Prostate gland (tissue), 2 donors: Measurements from ENCODE around the gene TBX15. TPM values are rescaled to one million over a fixed set of nuclear protein-coding genes. Genes with fewer than 3 reads are reported as not detected.

Source experiments
- DNase-seq: peaks from one replicate; pipeline ENCODE4 v3.0.0-alpha.2; 2019; ENCODE audit warnings: low spot score
- H3K27ac ChIP-seq, 2 donors: fragments of 200-600 bp; sonication (generic); 2 replicates each; pipeline ENCODE4 v1.5.1; 2017 to 2019
- H3K27me3 ChIP-seq: fragments of 200-600 bp; sonication (generic); replicated peaks from 2 replicates; pipeline ENCODE4 v1.5.1; 2019; ENCODE audit not compliant: insufficient read depth
- H3K36me3 ChIP-seq, 2 donors: fragments of 200-600 bp; sonication (generic); 1 replicate in 1 of 2; 2 replicates in 1 of 2; pipeline versions ENCODE4 v1.5.1 to v1.8.1; 2017 to 2019
- H3K4me1 ChIP-seq: fragments of 200-600 bp; sonication (generic); replicated peaks from 2 replicates; pipeline ENCODE4 v1.5.1; 2019
- H3K4me3 ChIP-seq, 2 donors: fragments of 200-600 bp; sonication (generic); 2 replicates each; pipeline ENCODE4 v1.5.1; 2017 to 2019
- H3K9me3 ChIP-seq: fragments of 200-600 bp; sonication (generic); 2 replicates; pipeline ENCODE4 v1.5.1; 2017
- CTCF ChIP-seq, 4 experiments: fragments of 200-600 bp in 2 of 4; fragments of 450-650 bp in 2 of 4; sonication (generic) in 2 of 4; IDR thresholded peaks; 1 replicate in 3 of 4; 2 replicates in 1 of 4; pipeline ENCODE4 v1.5.1; 2016 to 2019; ENCODE audit warnings: antibody characterized with exemption in 4 of 4, mild to moderate bottlenecking in 2 of 4, moderate library complexity in 2 of 4
- POLR2A ChIP-seq: fragments of 450-650 bp; IDR thresholded peaks from one replicate; pipeline ENCODE4 v1.6.1; 2016; ENCODE audit warnings: antibody characterized with exemption, mild to moderate bottlenecking
- POLR2AphosphoS5 ChIP-seq: sonication (generic); formaldehyde crosslinking; IDR thresholded peaks from one replicate; pipeline ENCODE4 v1.6.1; 2017; ENCODE audit warnings: antibody characterized with exemption
- WGBS: methylation state at CpG from one replicate; pipeline ENCODE4 v1.1.5; 2018; 5-methylcytosine and 5-hydroxymethylcytosine counted together
- intact Hi-C: fragments of 100-400 bp; cut with DNase I; formaldehyde crosslinking; loops from one replicate; pipeline ENCODE4 v1.14.2; 2022
- total RNA-seq, 2 donors: library from RNA; depleted of rRNA; stranded (reverse); fragments of >200 nt; gene quantifications; one replicate each; pipeline ENCODE4 v1.1.0, GENCODE V29; 2016

TBX15 gene
- total RNA-seq, 2 donors from 2014 or later: 0.40 to 0.87 TPM

GRCh38 chr1:118928739-118929554 lies 59.2 kb downstream of the TBX15 start:
- intact Hi-C loops: no loop called here
- Histone ChIP-seq H3K4me1 (no peaks in the 10 kb centered on the region), H3K4me3 (no peak overlapping the region), H3K9me3 (no peaks in the 10 kb centered on the region), H3K36me3 (no peaks in the 10 kb centered on the region), H3K27me3 (no peaks in the 10 kb centered on the region), H3K27ac (no peak overlapping the region)
- no peak for DNase-seq
- 54% methylated on average over 2 of the region's 2 CpGs for WGBS
- TF ChIP-seq POLR2A (no peak), POLR2AphosphoS5 (no peak), CTCF (IDR thresholded peaks at IDR 0.05) (no peak)

DNA sequence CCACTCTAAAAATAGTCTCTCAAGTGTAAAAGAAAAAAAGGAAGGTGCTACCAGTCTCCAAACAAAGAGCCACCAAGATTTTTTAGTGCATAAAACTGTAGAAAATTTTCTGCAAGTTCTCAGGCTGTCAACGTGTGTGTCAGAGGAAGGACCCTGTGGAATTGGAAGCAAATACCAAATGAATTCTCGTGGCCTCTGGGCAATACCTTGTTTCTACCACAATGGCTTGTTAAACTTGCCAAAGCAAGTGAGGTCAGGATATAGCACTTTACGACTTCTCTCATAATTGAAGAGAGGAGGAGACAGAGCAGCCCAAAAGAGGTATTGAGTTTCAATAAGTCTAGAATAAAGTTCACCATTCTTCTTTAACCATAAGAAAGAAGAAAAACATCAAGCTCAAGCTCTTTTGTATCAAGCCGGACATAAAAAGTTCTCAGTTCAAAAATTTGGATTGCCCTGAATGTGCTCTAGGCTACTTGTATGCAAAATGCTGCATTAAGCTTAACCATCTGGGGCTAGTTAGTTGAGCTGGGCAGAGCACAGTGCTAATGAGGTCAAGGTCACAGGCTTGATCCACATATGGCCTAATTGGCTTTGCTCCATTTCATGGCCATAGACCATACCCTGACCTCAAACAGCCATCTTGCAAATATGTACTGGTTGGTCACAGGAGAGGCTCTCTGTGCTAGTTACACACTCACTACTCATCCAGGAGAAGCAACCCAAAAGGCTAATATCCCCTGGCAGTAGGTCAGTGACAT lies 60.5 kb downstream of the TBX15 start:
- no peak overlapping the region for H3K27ac ChIP-seq
- H3K36me3 ChIP-seq: no peaks in the 10 kb centered on the region
- H3K27me3 ChIP-seq: no peaks in the 10 kb centered on the region
- no peak for DNase-seq
- no peak for TF ChIP-seq POLR2A
- TF ChIP-seq POLR2AphosphoS5: no peak
- no peak for TF ChIP-seq CTCF (IDR thresholded peaks at IDR 0.05)
- WGBS: 15% methylated on average over 4 of the region's 4 CpGs
- no peaks in the 10 kb centered on the region for H3K4me1 ChIP-seq
- H3K9me3 ChIP-seq: no peaks in the 10 kb centered on the region
- H3K4me3 ChIP-seq: no peak overlapping the region
- intact Hi-C loops: no loop called here

DNA sequence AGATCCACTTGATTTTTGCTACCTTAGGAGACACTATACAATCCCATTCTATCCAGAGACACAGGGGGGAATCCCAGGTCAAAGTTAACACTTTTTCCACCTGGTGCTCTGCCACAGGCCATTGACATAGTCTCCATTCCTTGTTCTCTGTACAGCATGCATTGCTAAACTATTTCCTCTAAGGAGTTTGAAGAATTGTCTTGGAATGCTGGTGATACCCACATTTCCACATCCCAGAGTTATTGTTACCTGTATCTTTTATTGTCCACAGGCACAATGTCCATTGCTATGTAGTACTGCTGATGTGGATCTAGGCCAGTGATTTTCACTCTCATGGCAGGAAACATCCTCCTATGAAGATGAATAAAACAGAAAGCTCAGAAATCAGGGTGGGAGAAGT lies 61.9 kb downstream of the TBX15 start:
- intact Hi-C loops: no loop called here
- no peaks in the 10 kb centered on the region for H3K4me1 ChIP-seq
- DNase-seq: no peak
- no peaks in the 10 kb centered on the region for H3K27me3 ChIP-seq
- H3K36me3 ChIP-seq: no peaks in the 10 kb centered on the region
- H3K4me3 ChIP-seq: no peak overlapping the region
- H3K27ac ChIP-seq: no peak overlapping the region
- no peaks in the 10 kb centered on the region for H3K9me3 ChIP-seq
- TF ChIP-seq POLR2A (no peak), POLR2AphosphoS5 (no peak), CTCF (IDR thresholded peaks at IDR 0.05) (no peak)

GRCh38 chr1:118925651-118926050 lies 62.5 kb downstream of the TBX15 start:
- Histone ChIP-seq H3K27ac (no peak overlapping the region), H3K4me1 (no peaks in the 10 kb centered on the region), H3K4me3 (no peak overlapping the region), H3K27me3 (no peaks in the 10 kb centered on the region), H3K9me3 (no peaks in the 10 kb centered on the region), H3K36me3 (no peaks in the 10 kb centered on the region)
- TF ChIP-seq POLR2A (no peak), POLR2AphosphoS5 (no peak), CTCF (IDR thresholded peaks at IDR 0.05) (no peak)
- DNase-seq: no peak
- WGBS: 80% methylated on average over 2 of the region's 2 CpGs
- intact Hi-C loops: no loop called here
